NCI-H2227 treated with DMSO at 0.1 percent for 48 hours (cell line): ENCODE data around the gene GALK1.
A peak's percentile ranks its signal among the peaks of the same experiment; 100 is the strongest.
"Not testable (repeated sequence)": the region's sequence is repeated elsewhere in the genome, so short reads cannot be mapped to it uniquely, and the experiment has no call there.

ENCODE experiments used
- DNase-seq: peaks from one replicate; lab custom pipeline; 2025; lab: John Stamatoyannopoulos, UW

GALK1 gene

DNA sequence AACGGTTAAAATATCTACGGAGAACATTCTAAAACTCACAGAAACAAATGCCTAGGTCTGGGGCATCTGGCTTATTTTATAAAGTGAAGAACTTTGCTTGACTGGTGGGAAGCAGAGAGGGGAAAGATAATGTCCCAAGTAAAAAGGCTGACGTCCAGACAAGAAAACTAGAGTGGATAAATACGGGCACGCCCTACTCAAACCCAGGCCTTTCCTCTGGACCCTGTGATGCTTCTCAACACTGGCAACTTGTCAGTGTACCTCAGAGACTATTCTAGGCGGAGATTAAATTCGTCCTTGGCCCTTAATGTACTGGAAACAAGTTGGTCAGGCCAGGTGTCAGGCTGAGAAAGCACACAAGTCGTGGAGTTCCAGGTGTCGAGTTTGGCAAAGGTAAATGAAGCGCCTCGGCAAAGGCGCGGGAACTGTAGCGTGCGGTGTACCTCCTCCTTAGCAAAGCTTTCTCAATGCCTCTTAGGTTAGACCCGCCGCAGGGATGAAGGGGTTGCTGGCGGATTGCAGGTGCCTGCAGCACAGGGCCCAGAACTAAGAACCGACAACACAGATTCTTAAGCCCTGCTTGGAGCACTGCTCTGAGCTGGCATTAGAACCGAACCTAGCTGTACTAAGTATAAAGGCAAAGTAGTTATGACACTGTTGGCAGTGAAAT lies 18.9 kb upstream of the GALK1 start:
- DNase-seq = no peak

DNA sequence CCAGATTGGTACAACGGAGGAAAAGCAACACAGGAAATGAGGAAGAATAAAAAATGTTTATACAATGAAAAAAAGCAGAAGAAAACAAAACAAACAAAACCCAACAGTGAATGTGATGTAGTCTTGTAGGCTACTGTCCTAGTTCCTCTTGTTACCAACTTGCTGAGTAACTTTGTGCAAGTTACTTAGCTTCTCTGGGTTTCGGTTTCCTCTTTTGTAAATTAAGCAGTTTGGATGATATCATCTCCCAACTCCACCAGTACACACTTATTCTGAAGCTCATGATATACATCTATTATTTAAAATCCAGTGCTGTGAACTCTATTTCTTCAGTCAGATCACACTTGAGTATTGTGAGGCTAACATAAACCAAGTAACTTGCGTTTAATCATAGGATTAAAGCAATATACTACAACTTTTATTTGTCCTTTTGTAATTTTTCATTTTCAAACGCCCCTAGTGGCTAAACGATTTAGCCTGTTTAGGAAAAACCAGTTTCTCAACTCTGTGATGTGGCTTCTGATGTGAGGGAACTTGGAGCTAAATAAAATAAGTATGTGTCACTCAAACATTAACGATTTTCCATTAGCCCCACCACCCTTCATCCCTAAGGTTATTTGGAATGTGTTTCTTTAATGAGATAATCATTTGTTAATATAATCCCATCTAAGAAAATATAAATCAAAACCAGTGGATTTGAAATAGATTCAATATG lies 18.2 kb upstream of the GALK1 start:
- peak; percentile 54 for DNase-seq

DNA sequence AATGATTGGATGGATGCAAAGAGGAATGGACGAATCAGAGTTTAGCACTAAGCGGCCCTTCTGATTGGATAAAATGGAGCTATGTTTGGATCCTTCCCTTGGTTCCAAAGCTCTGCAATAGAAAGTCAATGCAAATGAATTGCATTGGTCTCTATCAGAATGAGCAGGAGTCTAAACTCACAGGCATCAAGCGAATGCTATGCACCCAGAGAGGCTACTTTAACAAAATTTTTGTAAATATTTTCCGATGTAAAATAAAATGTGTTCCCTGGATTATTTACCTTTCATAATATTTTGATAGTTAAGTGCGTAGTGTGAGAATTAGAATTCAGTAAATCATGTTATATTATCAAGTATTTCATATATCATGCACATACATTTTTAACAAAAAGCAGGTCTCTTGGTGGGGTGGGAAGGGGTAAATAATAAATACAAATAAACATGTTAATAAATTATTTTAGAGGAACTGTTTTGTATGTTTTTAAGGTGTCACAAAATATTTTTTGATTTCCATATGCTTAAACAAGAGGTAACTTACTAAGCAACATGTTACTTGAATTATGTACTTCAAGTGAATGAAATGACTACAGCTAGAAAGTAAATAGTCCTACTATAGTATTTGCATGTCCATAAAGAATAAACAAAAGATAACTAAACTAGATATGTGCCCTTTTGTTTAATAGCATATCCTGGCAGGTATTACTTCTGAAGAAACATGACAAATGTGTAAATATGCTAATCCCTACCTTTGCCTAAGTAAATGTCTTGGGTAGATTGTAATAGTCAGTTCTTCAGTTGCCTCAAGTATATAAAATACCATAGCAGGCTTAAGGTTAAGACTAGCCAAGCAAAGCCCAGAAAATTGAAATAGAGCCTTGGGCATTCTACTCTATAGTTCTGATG lies 15.2 kb upstream of the GALK1 start:
- no peak for DNase-seq

DNA sequence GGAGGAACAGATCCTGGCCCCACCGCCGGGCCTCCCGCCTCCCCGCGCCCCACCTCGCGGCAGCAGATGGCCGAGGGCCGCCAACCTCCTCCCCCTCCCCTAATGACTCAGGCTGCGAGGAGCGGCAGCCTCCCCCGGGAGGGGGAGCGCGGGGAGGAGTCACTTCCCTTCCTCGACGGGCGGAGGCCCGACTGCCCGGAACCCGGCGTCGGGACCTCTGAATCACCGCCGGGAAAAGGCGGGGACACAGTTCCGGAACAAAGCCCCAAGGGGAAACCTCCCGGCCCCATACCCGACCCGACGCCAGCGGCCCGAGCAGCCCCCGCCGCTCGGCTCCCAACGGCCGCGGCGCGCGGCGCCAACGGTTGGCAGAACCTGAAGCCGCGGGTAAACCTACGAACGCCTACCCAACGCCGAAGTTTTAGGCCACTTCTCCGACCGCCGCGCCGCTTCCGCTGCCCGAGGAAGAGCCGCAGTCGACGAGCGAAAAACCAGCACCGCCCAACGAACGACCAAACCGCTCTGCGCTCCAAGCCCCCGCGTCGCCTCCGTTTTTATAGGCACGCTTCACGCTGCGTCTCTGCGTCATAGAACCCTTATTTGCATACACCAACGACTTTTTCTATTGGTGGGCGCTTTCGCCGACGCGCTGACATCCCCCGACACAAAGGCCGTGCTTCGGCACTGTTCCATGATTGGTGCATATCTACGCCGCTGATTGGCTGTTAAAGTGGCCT lies 14.4 kb upstream of the GALK1 start:
- DNase-seq = peak; percentile 99

DNA sequence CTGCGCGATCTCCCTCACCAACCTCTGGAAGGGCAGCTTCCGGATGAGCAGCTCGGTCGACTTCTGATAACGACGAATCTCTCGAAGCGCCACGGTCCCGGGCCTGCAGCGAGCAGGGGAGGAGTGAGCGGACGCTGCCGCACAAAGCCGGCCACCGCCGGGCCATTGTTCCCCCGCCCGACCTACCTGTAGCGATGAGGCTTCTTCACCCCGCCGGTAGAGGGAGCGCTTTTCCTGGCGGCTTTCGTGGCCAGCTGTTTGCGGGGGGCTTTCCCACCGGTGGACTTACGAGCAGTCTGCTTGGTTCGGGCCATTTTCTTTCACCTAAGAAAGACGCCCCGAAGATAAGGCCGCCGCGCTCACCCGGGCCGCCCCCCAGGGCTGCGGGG lies 13.9 kb upstream of the GALK1 start:
- DNase-seq = no peak

DNA sequence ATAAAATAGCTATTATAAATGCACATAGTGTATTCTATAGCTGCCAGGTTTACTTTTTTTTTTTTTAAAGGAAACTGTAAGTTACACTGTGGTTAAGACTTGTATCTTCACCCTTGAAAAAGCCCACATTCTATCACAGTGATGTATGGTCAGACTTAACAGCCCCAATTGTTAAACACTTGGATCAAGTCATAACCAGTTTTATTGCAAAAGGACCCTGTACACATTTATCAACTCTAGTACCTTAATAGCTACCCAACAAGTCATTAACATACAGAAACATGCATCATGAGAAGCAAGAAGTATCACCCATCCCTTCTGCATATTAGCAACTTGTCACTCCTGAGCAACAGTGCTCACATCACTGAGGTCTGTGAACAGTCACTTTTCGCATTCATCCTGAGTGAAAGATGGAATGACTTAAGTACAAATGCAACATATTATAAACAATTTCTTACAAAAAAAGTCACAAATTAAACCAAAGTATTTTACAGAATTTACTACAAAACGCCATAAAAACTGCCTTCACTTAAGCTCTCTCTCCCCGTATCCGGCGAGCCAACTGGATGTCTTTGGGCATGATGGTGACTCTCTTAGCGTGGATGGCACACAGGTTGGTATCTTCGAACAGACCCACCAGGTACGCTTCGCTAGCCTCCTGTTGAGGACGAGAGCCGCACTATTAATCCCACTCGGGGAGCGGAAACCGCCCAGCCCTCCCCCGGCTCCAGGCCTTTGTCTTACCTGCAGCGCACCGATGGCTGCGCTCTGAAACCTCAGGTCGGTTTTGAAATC lies 13.3 kb upstream of the GALK1 start:
- DNase-seq = not testable (repeated sequence)

DNA sequence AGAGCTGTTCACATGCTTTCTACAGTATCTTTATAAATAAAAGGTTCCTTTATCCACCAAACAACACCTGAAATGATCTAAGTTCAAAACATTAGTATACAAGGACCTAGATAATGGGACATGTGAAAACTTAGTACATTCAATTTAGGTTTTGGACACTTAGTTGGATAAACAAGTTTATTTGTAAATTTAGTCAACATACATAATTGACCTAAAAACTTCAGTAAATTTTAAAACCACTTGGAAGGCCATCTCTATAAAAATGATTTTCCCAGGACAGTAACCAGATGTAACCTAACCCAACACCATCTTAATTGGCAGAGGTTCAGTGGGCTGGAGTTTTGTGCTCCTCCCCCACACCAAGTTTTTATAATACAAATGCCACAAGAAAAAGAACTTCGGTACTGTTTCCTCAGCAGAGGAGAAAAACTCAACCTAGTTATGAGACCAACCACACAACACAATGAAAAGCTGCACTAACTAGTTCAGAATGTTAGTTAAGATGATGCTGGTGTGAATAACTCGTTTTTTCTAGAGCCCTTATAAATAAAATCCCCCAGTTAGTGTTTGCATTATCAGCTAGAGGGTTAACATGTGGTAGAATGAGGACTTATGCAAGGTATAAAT lies 12.4 kb upstream of the GALK1 start:
- no peak for DNase-seq

DNA sequence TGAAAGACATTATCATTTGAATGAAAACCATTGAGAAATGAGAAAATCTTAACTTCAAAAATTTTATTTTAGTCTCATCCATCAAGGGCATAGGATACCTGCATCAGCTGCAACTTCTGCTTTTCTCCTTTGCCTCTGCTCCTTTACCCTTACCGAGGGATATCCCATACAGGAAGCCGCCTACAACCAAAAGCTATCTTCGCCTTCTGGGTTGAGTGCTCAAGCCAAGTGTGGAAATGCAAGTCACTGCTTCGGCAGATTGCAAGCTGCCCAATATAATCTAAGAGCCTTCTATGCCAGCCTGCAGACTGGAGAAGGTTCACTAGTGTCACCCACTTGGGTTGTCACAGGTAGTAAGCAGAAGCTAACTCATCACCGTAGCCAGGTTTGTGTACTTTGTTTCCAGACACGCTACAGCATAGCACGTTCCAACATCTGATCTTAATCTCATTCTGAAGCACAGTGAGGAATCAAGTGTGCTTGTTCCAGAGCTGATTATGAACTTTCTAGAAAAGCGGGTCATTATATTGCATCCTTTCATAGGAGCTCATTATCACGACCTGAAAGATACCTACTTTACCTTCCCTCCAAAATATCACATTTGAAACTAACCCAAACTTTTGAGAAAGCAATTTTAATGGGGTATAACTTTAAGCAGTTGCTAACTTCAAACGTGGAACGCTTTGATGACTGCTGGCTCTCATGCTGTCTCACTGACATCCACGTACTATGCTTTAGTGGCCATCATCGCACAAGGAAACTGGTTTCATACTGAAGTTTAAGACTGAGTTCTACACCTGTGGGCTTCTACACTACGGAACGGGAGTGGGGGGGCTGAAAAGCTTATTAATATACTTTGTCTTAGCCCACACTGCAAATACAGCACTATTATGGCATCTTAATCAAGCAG lies 11.6 kb upstream of the GALK1 start:
- no peak for DNase-seq

DNA sequence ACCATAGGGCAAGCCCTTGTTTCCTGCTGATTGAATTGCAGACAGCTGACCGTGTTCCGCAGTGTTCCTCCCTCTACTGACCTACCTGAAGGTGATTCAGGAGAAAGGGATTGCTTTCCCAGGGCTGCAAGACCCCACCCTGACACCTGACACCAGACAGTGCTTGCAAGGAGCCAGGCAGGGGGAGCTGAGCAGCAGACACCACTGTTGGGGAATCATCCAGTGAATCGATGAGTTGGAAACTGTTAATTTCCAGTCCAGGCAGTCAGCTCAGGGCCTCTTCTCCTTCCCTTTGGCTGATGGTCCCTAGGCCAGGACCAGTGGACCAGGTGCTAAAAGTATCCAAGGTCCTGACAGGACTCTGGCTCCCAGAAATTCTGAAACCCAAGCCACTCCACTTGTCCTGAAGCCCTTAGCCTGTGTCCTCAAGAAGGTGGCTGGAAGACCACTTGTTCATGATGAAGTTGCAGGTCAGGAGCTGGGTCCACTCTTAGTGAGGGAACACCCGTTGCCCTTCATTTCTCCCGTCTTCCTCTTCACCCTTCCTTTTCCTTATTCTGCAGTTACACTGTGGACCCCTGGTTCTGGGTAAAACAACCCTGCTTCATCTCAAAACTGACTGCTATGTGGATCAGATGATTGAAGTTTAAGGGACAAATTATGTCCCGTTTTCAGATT lies 10.1 kb upstream of the GALK1 start:
- DNase-seq = no peak

DNA sequence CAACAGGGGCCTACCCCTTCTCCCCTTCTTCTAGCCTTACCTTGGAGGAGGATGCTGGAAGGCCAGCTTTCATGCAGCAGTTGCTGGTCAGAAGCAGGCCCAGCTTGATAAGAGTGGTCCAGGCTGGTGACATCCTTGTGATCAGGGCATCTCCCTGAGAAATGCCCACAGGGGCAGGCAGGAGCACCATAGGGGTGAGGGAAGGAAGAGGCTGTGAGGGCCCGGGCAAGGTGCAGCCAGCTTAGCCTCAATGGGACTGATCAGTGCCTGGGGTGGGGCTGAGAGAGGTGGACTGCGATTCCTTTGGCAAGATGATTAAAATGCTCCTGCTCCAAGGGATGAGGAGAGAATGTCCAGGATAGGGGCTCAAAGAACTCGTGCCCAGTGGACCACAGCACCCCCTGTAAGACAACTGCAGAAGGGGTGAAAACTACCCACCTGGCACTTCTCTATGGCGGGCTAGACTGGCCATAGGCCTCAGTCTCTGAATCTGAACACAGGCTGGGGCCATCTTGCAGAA lies 9.5 kb upstream of the GALK1 start:
- no peak for DNase-seq

DNA sequence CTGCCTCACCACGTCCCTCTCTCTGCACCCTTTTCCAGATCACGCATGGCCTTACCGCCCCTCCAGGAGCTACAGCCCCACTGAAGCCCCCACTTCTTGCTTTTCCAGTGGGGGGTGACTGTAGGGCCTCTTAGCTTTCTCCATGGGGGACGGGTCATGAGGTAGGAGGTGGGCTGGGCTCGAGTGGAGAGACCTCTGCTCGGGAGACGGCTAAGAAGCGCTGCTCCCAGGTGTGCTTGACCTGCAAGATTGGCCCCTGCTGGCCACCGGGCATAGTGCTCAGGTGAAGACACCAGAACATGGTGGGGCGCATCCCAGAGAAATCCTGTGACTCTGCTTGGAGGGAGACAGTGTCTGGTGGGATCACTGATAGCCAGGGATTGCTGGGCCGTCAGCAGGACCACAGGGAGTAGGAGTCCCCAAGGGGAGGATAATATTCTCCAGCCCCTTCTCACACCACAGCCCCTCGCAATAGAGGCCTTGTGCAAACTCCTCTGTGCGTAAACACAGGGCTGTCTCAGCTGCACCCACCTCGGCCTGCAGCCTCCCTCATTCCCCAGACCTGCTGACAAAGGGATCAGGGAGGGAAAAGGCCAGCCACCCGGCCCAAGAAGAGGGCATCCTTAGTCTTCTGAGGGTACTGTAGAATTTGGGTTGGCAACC lies 8.9 kb upstream of the GALK1 start:
- no peak for DNase-seq

DNA sequence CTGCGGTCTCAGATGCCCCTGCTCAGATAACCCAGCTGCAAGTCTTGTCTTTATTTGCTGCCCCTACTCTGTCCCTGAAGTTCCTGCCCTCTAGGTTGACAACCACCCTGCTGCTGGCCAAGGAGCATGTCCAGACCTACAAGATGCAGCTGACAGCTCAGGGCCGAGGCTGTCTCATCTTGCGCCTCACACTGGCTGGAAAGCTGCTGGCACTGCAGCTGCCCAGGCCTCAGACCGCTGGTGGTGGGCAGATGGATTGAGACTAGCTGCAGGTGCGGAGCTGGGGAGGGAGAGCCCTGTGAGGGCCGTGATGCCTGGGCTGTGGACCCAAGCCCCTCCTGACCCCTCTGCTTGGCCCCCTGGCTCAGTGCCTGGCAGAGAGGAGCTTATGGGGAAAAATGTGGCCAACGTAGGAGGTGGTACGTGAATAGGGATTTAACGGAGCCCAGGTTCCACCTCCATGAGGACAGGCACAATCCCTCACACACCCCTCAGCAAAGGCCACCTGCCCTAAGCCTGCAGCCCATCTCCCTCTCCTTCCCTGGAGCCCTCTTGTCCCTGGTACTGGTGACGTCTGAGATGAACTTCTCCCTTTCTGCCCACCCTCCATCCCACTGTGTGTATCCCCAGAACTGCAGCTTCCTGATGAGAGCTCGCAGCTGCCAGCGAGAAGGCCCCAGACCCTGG lies 8.3 kb upstream of the GALK1 start:
- no peak for DNase-seq

DNA sequence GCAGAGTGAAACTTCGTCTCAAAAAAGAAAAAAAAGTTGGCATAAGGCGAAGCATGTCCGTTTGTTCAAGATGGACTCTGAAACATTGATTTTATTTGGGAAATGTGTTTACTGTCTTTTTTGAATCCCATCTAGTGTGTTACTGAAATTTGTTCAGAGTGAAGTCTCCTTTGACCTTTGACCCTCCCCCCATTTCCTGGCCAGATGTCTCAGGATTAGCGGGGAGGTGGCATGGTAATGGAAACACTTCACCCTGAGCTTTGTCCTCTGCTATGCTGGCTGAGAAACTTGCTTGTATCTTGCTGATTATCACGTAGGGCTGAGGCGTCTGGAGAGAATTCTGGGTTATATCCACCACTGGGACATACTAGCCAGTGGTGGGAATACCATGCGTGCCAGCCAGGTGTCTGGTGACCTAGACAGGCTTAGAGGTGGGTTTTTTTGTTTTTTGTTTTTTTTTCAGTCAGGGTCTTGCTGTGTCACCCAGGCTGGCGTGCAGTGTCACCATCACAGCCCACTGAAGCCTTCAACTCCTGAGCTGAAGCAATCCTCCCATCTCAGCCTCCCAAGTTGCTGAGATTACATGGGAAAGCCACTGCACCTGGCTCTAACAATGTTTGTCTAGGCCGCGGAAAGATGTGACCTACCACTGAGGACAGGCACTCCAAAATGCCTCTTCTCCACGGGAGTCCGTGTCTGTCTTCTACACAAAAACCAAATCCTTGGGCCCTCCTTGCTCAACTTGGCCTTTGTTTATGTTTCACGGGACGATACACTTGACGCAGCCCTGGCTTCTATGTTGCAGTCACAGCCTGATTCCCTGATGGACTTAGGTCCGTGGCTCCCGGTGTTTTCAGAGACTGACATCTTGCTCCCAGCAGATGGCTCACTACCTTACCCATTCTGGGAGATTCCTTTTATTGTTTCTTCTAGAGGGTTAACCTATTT lies 6.6 kb upstream of the GALK1 start:
- DNase-seq = no peak

DNA sequence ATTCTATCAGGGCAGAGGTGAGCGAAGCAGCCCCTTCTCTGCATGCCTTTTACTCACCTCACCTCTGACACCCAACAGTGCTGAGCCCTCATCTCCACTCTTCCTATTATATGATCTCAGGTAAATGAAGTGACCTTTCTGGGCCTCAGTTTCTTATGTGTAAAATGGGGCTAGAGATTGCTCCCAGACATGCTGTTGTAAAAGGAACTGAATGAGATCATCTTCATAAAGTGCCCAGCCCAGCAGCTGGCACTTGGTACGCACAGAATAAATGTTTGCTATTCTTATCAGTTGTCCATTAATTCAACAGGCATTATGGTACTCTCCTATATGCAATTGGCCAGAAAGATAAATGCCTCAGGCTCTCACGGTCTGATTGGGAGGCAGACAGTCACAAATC lies 4.5 kb upstream of the GALK1 start:
- no peak for DNase-seq

DNA sequence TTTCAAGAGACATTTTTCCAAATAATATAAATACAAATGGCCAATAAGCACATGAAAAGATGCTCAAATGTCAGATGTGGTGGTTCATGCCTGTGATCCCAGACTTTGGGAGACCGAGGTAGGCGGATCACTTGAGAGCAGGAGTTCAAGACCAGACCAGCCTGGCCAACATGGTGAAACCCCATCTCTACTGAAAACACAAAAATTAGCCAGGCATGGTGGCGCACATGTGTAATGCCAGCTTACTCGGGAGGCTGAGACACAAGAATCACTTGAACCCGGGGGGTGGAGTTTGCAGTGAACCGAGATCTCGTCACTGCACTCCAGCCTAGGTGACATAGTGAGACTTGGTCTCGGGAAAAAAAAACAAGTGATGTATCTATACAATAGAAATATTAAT lies 2.9 kb upstream of the GALK1 start:
- DNase-seq = no peak

DNA sequence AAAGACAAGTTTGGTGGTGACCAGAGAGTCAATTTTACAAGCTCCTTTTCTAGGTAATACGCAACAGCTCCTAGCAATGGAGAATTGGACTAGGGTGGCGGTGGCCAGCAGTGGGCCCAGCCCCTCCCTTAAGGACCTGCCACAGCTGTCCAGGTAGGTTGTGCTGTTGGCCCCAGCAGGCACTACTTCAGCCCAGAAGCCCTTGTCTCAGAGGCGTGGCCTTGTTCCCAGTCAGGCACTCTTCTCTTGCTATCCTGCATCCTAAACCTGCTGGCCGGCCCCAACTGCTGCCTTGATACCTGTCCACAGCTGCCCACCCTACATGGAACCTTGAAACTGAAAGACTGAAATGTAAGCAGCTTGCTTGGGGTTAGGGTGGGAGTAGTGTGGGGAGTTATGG lies 989 bp upstream of the GALK1 start:
- DNase-seq = no peak

DNA sequence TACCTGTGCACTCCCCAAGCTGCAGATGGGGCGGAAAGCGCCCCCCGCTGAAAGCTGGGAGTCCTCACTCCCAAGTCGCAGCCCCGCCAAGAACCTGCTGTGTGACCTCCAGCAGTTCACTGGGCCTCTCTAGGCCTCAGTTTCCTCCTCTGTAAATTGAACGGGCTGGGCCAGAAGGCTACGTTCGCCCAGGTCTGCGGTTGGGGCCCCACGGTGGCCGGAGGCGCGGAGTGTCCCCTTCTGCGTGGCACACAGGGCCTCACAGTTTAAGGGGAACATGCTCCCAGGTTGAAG lies 628 bp downstream of the GALK1 start:
- DNase-seq = no peak
